Measurements from ENCODE around the gene NMT2.

NMT2 gene

GRCh38 chr10:15144788-15145187 is 23.7 kb downstream of the NMT2 start:
- DNase-seq (ENCODE audit: extremely low read depth in 1 of 2, low read depth in 1 of 2): no peak

- no peak for DNase-seq (ENCODE audit: extremely low read depth in 1 of 2, low read depth in 1 of 2)
Measured at GRCh38 chr10:15141136-15142054, 27.1 kb downstream of the NMT2 start.

GRCh38 chr10:15140698-15141097 is 27.8 kb downstream of the NMT2 start:
- DNase-seq (ENCODE audit: extremely low read depth in 1 of 2, low read depth in 1 of 2): no peak

- DNase-seq (ENCODE audit: extremely low read depth in 1 of 2, low read depth in 1 of 2): no peak
Measured at GRCh38 chr10:15137636-15138035, 30.9 kb downstream of the NMT2 start.

- no peak for DNase-seq (ENCODE audit: extremely low read depth in 1 of 2, low read depth in 1 of 2)
Measured at GRCh38 chr10:15137036-15137359, 31.5 kb downstream of the NMT2 start.

GRCh38 chr10:15136129-15137035 is 32.1 kb downstream of the NMT2 start:
- no peak for DNase-seq (ENCODE audit: extremely low read depth in 1 of 2, low read depth in 1 of 2)

- DNase-seq (ENCODE audit: extremely low read depth in 1 of 2, low read depth in 1 of 2): no peak
Measured at GRCh38 chr10:15131330-15131729, 37.2 kb downstream of the NMT2 start.

GRCh38 chr10:15124908-15125307 is 43.6 kb downstream of the NMT2 start:
- DNase-seq (ENCODE audit: extremely low read depth in 1 of 2, low read depth in 1 of 2): no peak

GRCh38 chr10:15124190-15124589 is 44.3 kb downstream of the NMT2 start:
- no peak for DNase-seq (ENCODE audit: extremely low read depth in 1 of 2, low read depth in 1 of 2)

- no peak for DNase-seq (ENCODE audit: extremely low read depth in 1 of 2, low read depth in 1 of 2)
Measured at GRCh38 chr10:15123749-15124184, 44.7 kb downstream of the NMT2 start.

GRCh38 chr10:15122477-15123030 is 45.9 kb downstream of the NMT2 start:
- no peak for DNase-seq (ENCODE audit: extremely low read depth in 1 of 2, low read depth in 1 of 2)

GRCh38 chr10:15121707-15122106 is 46.8 kb downstream of the NMT2 start:
- DNase-seq (ENCODE audit: extremely low read depth in 1 of 2, low read depth in 1 of 2): no peak

GRCh38 chr10:15120523-15120922 is 48.0 kb downstream of the NMT2 start:
- no peak for DNase-seq (ENCODE audit: extremely low read depth in 1 of 2, low read depth in 1 of 2)

GRCh38 chr10:15118615-15119014 is 49.9 kb downstream of the NMT2 start:
- DNase-seq (ENCODE audit: extremely low read depth in 1 of 2, low read depth in 1 of 2): no peak

GRCh38 chr10:15116225-15116624 is 52.3 kb downstream of the NMT2 start:
- DNase-seq (ENCODE audit: extremely low read depth in 1 of 2, low read depth in 1 of 2): no peak

- no peak for DNase-seq (ENCODE audit: extremely low read depth in 1 of 2, low read depth in 1 of 2)
Measured at GRCh38 chr10:15113766-15114165, 54.7 kb downstream of the NMT2 start.

GRCh38 chr10:15112657-15113056 is 55.8 kb downstream of the NMT2 start:
- DNase-seq (ENCODE audit: extremely low read depth in 1 of 2, low read depth in 1 of 2): no peak

- DNase-seq (ENCODE audit: extremely low read depth in 1 of 2, low read depth in 1 of 2): peak; percentile 32 to 45
Measured at GRCh38 chr10:15106352-15107013, 62.0 kb downstream of the NMT2 start.

- no peak for DNase-seq (ENCODE audit: extremely low read depth in 1 of 2, low read depth in 1 of 2)
Measured at GRCh38 chr10:15103513-15103912, 65.0 kb downstream of the NMT2 start.

GRCh38 chr10:15099886-15100285 is 68.6 kb downstream of the NMT2 start:
- DNase-seq (ENCODE audit: extremely low read depth in 1 of 2, low read depth in 1 of 2): no peak

Data from activated CD8-positive, alpha-beta memory T cell treated with anti-CD3 and anti-CD28 coated beads for 1 hour (primary cell).